ENCODE measurements around the gene TMC6.
A peak's percentile ranks its signal among the peaks of the same experiment; 100 is the strongest.

TMC6 gene

GRCh38 chr17:78127239-78127887, 1.2 kb downstream of the TMC6 start:
- no peak for TF ChIP-seq CTCF (IDR thresholded peaks at IDR 0.05; ENCODE audit: control insufficient read depth, extremely low read depth, insufficient read depth)
- H3K4me3 ChIP-seq (ENCODE audit: low read depth, low read length) = peak overlapping the region; percentile 84
- no peak for DNase-seq (ENCODE audit: low read depth)

GRCh38 chr17:78126895-78127238, 1.7 kb downstream of the TMC6 start:
- peak overlapping the region; percentile 84 for H3K4me3 ChIP-seq (ENCODE audit: low read depth, low read length)
- DNase-seq (ENCODE audit: low read depth) = no peak
- no peak for TF ChIP-seq CTCF (IDR thresholded peaks at IDR 0.05; ENCODE audit: control insufficient read depth, extremely low read depth, insufficient read depth)

GRCh38 chr17:78125976-78126894, 2.3 kb downstream of the TMC6 start:
- DNase-seq (ENCODE audit: low read depth) = no peak
- no peak overlapping the region for H3K4me3 ChIP-seq (ENCODE audit: low read depth, low read length)
- TF ChIP-seq CTCF (IDR thresholded peaks at IDR 0.05; ENCODE audit: control insufficient read depth, extremely low read depth, insufficient read depth) = no peak

GRCh38 chr17:78125138-78125913, 3.2 kb downstream of the TMC6 start:
- TF ChIP-seq CTCF (IDR thresholded peaks at IDR 0.05; ENCODE audit: control insufficient read depth, extremely low read depth, insufficient read depth) = no peak
- DNase-seq (ENCODE audit: low read depth) = no peak
- H3K4me3 ChIP-seq (ENCODE audit: low read depth, low read length) = no peak overlapping the region

GRCh38 chr17:78124836-78125137, 3.8 kb downstream of the TMC6 start:
- no peak overlapping the region for H3K4me3 ChIP-seq (ENCODE audit: low read depth, low read length)
- TF ChIP-seq CTCF (IDR thresholded peaks at IDR 0.05; ENCODE audit: control insufficient read depth, extremely low read depth, insufficient read depth) = no peak
- DNase-seq (ENCODE audit: low read depth) = no peak

GRCh38 chr17:78124081-78124835, 4.3 kb downstream of the TMC6 start:
- no peak overlapping the region for H3K4me3 ChIP-seq (ENCODE audit: low read depth, low read length)
- no peak for DNase-seq (ENCODE audit: low read depth)
- TF ChIP-seq CTCF (IDR thresholded peaks at IDR 0.05; ENCODE audit: control insufficient read depth, extremely low read depth, insufficient read depth) = no peak
